ENCODE results near the gene CTSD.

GRCh38 chr11:1736447-1736992 is 27.2 kb downstream of the CTSD start:
- TF ChIP-seq CTCF (IDR thresholded peaks at IDR 0.05) (no peak), POLR2A (IDR thresholded peaks at IDR 0.05) (peak in 1 of 2 donors; percentile 13)

All from adrenal gland (tissue), 5 donors.